Mucosa of rectum (tissue), 2 donors: ENCODE results near the gene SLC25A22.
A peak's percentile ranks its signal among the peaks of the same experiment; 100 is the strongest.

Source experiments
- H3K27ac ChIP-seq, 2 donors: one replicate each; pipeline ENCODE4 v1.7.0; 2013; ENCODE audit warnings: inconsistent platforms in 2 of 2, low read depth in 2 of 2, low read length in 2 of 2
- H3K27me3 ChIP-seq, 2 donors: one replicate each; pipeline ENCODE4 v1.7.0; 2013; ENCODE audit warnings: low read length in 2 of 2; ENCODE audit not compliant: control insufficient read depth in 2 of 2, insufficient read depth in 2 of 2
- H3K36me3 ChIP-seq, 2 donors: one replicate each; pipeline ENCODE4 v1.7.0; 2013; ENCODE audit warnings: low read length in 2 of 2; ENCODE audit not compliant: control insufficient read depth in 2 of 2, insufficient read depth in 2 of 2
- H3K4me1 ChIP-seq, 2 donors: one replicate each; pipeline ENCODE4 v1.7.0; 2013; ENCODE audit warnings: low read length in 2 of 2, mild to moderate bottlenecking in 1 of 2; ENCODE audit not compliant: control insufficient read depth in 2 of 2, insufficient read depth in 2 of 2
- H3K4me3 ChIP-seq, 2 donors: one replicate each; pipeline ENCODE4 v1.7.0; 2013; ENCODE audit warnings: low read length in 2 of 2
- H3K9ac ChIP-seq, 2 donors: one replicate each; pipeline ENCODE4 v1.7.0; 2013; ENCODE audit warnings: low read length in 2 of 2, low read depth in 1 of 2, mild to moderate bottlenecking in 1 of 2
- H3K9me3 ChIP-seq, 2 donors: one replicate each; pipeline ENCODE4 v1.7.0; 2013; ENCODE audit warnings: low read length in 2 of 2; ENCODE audit not compliant: control insufficient read depth in 2 of 2
- donor health status: healthy.
- donor health status: Normal muscosa, but diverticular disease.

The SLC25A22 gene

DNA sequence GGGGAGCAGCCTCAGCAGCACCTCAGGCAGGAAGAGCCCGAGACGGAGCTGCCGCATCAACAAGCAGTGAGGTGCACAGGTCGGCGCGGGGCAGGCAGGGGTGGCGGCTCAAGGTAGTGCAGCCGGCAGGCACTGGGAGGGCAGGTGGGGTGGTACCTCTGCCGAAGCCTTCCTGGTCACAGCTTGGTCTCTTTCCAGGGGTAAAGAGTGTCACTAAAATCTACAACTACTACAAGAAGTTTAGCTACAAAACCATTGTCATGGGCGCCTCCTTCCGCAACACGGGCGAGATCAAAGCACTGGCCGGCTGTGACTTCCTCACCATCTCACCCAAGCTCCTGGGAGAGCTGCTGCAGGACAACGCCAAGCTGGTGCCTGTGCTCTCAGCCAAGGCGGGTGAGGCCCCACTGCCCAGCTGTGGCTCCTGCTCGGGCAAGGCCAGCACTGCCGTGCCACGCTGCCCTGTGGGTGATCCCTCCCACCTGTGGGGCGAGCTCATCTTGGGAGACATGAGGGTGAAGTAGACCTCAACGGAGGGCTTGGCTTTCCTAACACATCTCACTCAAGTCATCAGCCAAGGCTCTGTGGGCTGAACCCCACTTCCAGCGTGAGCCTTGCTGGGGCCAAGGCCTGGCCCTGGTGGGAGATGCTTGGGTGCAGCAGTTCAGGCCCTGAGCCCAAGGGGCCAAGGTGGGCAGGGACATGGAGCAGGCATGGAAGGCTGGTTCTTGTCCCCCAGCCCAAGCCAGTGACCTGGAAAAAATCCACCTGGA, 34.3 kb downstream of the SLC25A22 start:
- Histone ChIP-seq H3K36me3 (peaks cover 34 to 54% of the 10 kb centered on the region in 2 donors), H3K9me3 (no peaks in the 10 kb centered on the region), H3K4me1 (peaks cover 7 to 8% of the 10 kb centered on the region in 2 donors), H3K27ac (peak overlapping the region in 1 of 2 donors; percentile 38), H3K27me3 (no peaks in the 10 kb centered on the region), H3K9ac (peak overlapping the region in 1 of 2 donors; percentile 12), H3K4me3 (no peak overlapping the region)

DNA sequence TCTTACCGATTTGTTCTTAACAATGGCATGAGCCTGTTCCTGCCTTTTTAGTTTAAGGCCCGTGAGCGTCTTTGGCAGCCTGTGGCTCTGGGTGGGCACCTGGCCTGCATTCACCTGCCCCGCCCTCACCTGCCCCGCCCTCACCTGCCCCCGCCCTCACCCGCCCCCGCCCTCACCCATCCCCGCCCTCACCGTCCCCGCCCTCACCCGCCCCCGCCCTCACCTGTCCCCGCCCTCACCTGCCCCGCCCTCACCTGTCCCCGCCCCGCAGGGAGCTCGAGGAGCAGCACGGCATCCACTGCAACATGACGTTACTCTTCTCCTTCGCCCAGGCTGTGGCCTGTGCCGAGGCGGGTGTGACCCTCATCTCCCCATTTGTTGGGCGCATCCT, 35.0 kb downstream of the SLC25A22 start:
- Histone ChIP-seq H3K4me1 (peaks cover 7 to 8% of the 10 kb centered on the region in 2 donors), H3K9ac (peak overlapping the region in 1 of 2 donors; percentile 12), H3K4me3 (no peak overlapping the region), H3K36me3 (peaks cover 34 to 55% of the 10 kb centered on the region in 2 donors), H3K27ac (peak overlapping the region; percentile 57 to 68), H3K27me3 (no peaks in the 10 kb centered on the region), H3K9me3 (no peaks in the 10 kb centered on the region)

DNA sequence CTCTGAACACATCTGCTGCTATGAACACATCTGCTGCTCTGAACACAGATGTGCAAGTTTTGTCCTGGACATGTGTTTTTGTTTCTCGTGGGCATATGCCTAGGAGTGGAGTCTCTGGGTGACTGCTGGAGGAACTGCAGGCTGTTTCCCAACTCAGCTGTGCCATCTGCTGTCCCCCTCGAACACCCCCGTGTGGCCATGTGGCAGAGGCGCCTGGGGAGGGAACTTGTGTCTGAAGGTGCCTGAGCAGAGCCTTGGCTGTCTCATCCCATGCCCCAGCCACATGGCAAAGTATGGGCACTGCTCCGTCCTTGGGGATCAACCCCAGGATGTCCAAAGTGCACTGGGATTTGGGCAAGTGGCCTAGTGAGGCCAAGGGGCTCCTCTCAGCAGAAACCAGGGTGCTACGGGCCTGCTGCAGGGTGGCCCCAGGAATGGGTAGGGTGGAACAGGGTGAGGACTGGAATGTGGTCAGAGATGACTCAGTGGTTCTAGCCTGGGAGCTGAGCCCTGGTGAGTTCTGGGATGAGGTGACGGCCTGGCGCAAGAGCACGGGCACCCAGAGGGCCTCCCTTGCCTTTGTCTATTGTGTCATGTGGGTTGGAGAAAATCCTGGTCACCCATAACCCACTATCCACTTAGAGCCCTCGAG, 35.5 kb downstream of the SLC25A22 start:
- H3K36me3 ChIP-seq: peaks cover 36 to 56% of the 10 kb centered on the region in 2 donors
- H3K9ac ChIP-seq: no peak overlapping the region
- H3K27ac ChIP-seq: peak overlapping the region; percentile 57 to 68

DNA sequence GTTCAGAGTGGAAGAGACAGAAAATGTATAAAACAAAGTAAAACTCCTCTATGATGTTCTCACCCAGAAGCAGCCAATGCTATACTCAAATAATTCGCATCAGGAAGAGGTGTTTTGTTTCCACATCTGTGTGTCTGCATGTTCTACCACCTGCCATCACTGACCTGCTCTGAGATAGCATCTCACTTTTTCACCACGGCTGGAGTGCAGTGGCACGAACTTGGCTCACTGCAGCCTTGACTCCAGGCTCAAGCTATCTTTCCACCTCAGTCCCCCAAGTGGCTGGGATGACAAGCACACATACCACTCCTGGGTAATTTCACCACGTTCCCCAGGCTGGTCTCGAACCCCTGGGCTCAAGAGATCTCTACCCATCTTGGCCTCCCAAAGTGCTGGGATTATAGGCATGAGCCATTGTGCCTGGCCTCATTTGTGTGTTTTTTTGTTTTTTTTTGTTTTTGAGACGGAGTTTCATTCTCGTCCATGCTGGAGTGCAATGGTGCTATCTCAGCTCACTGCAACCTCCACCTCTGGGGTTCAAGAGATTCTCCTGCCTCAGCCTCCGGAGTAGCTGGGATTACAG, 36.5 kb downstream of the SLC25A22 start:
- H3K27me3 ChIP-seq: no peaks in the 10 kb centered on the region
- peaks cover 38 to 54% of the 10 kb centered on the region in 2 donors for H3K36me3 ChIP-seq
- no peak overlapping the region for H3K4me3 ChIP-seq

More for the DNA sequence above, 35.5 kb downstream of the SLC25A22 start:
- H3K4me1 ChIP-seq: peaks cover 7 to 8% of the 10 kb centered on the region in 2 donors
- no peaks in the 10 kb centered on the region for H3K27me3 ChIP-seq
- no peak overlapping the region for H3K4me3 ChIP-seq
- no peaks in the 10 kb centered on the region for H3K9me3 ChIP-seq

DNA sequence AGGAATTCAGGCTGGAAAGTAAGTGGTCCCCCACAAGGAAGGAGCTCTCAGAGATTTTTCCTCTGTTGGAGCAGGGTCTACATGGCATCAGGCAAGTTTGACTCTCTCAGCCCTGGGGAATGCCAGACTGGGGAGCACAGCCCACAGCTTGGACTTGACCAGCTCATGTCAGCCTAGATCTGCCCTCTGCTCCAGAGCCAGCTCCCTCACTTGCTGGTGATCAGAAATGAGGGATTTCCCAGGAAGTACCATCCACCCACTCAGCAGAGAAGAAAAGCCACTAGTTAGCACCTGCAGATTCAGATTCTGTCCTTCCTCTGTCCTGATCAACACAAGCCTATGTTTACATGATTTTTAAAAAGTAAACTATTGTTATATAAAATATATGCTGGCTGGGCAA, 37.8 kb downstream of the SLC25A22 start:
- Histone ChIP-seq H3K27ac (no peak overlapping the region), H3K4me1 (peaks cover 7 to 8% of the 10 kb centered on the region in 2 donors), H3K9me3 (no peaks in the 10 kb centered on the region), H3K27me3 (no peaks in the 10 kb centered on the region), H3K4me3 (no peak overlapping the region), H3K9ac (no peak overlapping the region), H3K36me3 (peaks cover 31 to 51% of the 10 kb centered on the region in 2 donors)

More for the DNA sequence above, 36.5 kb downstream of the SLC25A22 start:
- Histone ChIP-seq H3K4me1 (peaks cover 7 to 8% of the 10 kb centered on the region in 2 donors), H3K9me3 (no peaks in the 10 kb centered on the region), H3K27ac (no peak overlapping the region), H3K9ac (no peak overlapping the region)

DNA sequence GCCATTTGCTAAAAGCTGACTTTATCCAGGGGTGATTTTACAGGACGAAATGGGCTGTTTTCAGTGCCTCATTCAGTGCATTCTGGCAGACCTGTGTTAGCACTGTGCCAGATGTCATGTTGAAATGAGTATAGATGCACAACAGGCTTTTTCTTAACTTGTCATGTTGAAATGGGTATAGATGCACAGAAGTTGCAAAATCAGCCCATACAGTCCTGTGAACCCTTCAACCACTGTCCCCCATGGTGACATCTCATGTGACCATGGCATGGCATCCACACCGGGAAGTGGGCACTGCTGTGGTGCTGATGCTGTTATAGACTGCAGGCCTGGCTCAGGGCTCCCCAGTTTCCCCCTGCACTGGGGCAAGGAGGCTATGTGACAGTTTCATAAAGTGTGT, 48.4 kb downstream of the SLC25A22 start:
- peak overlapping the region in 1 of 2 donors; percentile 18 for H3K9ac ChIP-seq
- H3K4me3 ChIP-seq: no peak overlapping the region
- H3K9me3 ChIP-seq: no peaks in the 10 kb centered on the region
- H3K27ac ChIP-seq: no peak overlapping the region
- H3K36me3 ChIP-seq: peaks cover 0 to 3% of the 10 kb centered on the region in 2 donors
- H3K27me3 ChIP-seq: no peaks in the 10 kb centered on the region
- peaks cover 10 to 16% of the 10 kb centered on the region in 2 donors for H3K4me1 ChIP-seq

DNA sequence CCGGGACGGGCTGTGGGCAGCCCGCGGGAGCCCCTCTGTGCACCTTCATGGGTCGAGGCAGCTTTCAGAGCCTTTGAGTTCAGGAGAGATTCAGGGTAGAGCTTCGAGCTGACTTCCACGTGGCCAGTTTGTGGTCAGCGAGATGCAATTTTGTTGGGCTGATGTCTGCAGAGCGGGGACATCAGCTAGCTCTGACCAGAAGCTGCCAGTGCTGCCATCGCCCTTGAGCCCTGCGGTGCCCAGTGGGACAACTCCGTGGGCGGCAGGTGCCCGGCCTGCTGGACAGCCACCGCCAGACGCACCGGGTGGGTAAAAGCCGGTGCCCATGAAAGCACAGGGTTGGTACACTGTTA, 50.1 kb downstream of the SLC25A22 start:
- Histone ChIP-seq H3K4me3 (peak overlapping the region; percentile 77 to 81), H3K9me3 (no peaks in the 10 kb centered on the region), H3K27ac (peak overlapping the region; percentile 58 to 67), H3K4me1 (peaks cover 10 to 16% of the 10 kb centered on the region in 2 donors), H3K36me3 (peaks cover 0 to 3% of the 10 kb centered on the region in 2 donors), H3K9ac (peak overlapping the region; percentile 72 to 89), H3K27me3 (no peaks in the 10 kb centered on the region)

DNA sequence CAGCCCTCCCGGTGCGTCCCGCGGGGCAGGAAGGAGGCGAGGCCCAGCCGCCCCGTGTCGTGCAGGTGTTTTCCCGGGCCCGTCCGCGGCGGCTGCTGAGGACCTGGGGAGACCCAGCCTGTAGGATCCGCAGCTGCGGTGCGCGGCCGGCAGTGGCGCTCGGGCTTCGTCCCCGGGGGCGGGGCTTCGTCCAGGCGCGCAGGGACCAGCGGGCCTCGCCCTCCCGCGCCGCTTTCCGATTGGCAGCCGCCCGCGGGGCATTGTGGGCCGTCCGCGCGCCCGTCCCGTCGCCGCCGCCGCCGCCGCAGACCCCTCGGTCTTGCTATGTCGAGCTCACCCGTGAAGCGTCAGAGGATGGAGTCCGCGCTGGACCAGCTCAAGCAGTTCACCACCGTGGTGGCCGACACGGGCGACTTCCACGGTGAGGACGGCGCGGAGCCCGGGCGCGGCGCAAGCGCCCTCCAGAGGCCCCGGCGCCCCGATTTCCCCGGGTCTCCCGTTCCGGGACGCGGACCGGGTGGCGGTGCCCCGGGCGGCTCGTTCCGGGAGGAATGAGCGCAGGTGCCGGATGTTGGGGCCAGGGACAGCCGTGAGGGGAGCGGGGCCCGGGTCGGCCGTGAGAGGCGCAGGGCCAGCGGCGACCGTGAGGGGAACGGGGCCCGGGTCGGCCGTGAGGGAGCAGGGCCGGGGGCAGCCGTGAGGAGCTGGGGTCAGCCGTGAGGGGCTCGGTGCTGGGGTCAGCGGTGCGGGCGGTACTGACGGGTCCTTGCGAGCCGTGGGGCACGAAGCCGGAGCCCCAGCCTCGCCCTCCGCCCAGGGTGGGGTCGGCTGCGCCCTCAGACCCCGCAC, 50.7 kb downstream of the SLC25A22 start, which contains the start of gene TALDO1:
TSS of gene TALDO1 (plus strand) at position 307 of the 849 bp plus-strand sequence. CDS start at position 325, 18 bp downstream.
- Histone ChIP-seq H3K4me3 (peak within 1 kb of the TSS; percentile 77 to 81), H3K9me3 (no peaks in the 10 kb centered on the region), H3K27me3 (no peaks in the 10 kb centered on the region), H3K36me3 (no peaks in the 10 kb centered on the region), H3K27ac (peak within 1 kb of the TSS; percentile 58 to 75), H3K4me1 (peaks cover 10 to 16% of the 10 kb centered on the region in 2 donors), H3K9ac (peak within 1 kb of the TSS; percentile 72 to 89)

DNA sequence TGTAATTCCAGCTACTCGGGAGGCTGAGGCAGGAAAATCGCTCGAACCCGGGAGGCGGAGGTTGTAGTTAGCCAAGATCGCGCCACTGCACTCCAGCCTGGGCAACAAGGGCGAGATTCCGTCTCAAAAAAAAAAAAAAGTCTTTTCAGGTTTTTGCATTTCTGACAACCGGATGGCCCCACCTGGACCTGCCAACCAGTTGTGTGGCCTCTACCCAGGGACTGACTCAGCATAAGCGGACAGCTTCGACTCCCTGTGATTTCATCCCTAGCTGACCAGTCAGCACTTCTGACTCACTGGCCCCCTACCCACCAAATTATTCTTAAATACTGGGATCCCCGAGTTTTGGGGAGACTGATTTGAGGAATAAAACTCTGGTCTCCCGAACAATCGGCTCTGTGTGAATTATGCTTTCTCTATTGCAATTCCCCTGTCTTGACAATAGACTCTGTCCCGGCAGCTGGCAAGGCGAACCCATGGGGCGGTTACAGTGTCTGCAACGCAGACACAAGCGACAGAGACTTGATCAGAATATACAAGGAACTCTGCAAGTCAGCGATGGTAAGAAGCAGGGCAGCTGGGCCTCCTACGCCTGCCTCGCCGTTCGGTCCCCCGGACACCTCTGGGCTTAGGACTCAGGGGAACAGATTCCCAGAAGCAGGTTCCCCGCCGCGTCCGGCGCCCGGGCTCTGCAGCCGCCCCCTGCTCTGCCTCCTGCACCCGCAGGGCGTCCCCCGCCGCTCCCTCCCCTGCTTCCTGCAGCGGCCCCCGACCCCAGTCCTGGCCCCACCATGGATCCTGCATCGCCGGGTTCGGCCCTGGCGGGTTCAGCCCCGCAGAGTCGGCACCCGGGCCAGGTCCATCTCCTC, 51.6 kb downstream of the SLC25A22 start:
- Histone ChIP-seq H3K9me3 (no peaks in the 10 kb centered on the region), H3K36me3 (no peaks in the 10 kb centered on the region), H3K27me3 (no peaks in the 10 kb centered on the region), H3K4me3 (peak overlapping the region; percentile 66 to 81), H3K27ac (peak overlapping the region in 1 of 2 donors; percentile 75), H3K4me1 (peaks cover 10 to 16% of the 10 kb centered on the region in 2 donors), H3K9ac (peak overlapping the region; percentile 63 to 89)
